GM18907 (cell line): ENCODE data around the gene VPS4A.
A peak's percentile ranks its signal among the peaks of the same experiment; 100 is the strongest.
"Not testable (repeated sequence)": the region's sequence is repeated elsewhere in the genome, so short reads cannot be mapped to it uniquely, and the experiment has no call there.

Source experiments
- ATAC-seq: cut with Tn5 transposase; IDR thresholded peaks from one replicate; pipeline ENCODE4 v1.9.1; 2021; ENCODE audit warnings: mild to moderate bottlenecking, moderate library complexity; ENCODE audit not compliant: unreplicated experiment

The VPS4A gene

DNA sequence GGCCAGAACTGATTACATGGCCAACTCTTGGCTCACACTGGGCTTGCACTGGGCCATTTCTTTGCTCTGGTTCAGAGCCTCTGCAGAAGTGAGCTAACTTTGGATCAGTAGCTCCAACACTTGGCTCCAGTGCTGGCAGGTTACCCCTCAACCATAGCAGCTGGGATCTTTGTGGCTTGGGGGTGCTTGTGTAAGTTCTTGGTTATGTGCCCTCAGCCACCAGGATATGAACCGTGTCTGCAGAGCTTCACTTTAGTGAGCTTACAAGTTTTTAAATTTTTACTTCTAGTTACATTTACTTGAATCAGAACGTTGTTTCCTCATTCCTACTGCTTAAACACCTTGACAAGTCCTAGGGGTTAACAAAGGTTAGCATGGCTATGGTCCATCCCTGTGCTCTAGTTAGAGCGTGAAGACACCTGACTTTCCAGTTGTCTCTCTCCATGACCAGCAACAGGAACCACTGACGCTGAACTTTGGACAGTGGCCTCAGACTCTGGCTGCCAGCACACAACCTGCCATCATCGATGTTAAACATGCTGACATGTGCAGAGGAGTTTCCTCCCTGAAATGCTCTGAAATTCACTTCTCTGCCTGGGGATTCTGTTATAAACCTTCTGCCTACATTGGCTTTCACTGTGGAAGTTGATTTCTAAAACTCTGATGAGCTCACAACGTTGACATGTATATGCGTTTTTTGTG lies 15.2 kb downstream of the VPS4A start:
- ATAC-seq: no peak

DNA sequence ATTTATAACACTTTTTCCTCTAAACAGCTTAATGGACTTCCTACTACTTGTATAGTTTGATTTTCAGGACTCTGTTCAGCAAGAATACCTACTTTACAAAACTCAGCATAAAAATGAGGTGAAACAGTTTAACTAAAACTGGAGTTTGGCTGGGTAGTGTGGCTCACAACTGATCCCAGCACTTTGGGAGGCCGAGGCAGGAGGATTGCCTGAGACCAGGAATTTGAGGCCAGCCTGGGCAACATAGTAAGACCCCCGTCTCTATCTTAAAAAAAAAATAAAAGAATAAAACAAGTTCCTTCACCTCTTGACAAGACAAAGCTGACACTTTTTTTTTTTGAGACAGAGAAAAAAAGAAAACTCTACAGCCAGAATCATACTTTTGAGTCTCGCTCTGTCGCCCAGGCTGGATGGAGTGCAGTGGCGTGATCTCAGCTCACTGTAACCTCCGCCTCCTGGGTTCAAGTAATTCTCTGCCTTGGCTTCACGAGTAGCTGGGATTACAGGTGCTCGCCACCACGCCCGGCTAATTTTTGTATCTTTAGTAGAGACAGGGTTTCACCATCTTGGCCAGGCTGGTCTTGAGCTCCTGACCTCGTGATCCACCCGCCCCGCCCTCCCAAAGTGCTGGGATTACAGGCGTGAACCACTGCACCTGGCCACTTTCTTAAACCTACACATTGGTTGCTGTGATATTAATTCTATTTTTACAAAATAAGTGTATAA lies 16.6 kb downstream of the VPS4A start:
- no peak for ATAC-seq

DNA sequence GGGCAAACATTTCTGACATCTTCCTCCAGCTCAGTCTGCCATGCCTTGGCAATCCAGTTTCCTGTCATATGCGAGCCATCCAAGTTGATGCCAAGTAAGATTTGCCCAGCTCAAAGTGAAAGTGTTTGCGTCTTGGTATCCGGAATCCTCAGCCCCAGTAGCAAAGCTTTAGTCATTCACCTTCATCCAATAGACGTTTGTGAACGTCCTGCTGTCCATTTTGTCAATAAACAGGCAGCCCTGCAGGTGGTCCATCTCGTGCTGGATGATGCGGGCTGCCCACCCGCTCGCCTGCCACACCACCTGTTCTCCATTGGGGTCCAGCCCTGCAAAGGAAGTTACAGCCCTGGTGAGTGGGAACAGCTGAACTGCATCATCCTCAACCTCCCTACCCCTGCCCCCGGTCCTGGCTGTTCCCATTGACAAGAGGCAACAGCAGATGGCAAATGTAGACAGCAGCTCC lies 17.7 kb downstream of the VPS4A start:
- ATAC-seq: no peak

DNA sequence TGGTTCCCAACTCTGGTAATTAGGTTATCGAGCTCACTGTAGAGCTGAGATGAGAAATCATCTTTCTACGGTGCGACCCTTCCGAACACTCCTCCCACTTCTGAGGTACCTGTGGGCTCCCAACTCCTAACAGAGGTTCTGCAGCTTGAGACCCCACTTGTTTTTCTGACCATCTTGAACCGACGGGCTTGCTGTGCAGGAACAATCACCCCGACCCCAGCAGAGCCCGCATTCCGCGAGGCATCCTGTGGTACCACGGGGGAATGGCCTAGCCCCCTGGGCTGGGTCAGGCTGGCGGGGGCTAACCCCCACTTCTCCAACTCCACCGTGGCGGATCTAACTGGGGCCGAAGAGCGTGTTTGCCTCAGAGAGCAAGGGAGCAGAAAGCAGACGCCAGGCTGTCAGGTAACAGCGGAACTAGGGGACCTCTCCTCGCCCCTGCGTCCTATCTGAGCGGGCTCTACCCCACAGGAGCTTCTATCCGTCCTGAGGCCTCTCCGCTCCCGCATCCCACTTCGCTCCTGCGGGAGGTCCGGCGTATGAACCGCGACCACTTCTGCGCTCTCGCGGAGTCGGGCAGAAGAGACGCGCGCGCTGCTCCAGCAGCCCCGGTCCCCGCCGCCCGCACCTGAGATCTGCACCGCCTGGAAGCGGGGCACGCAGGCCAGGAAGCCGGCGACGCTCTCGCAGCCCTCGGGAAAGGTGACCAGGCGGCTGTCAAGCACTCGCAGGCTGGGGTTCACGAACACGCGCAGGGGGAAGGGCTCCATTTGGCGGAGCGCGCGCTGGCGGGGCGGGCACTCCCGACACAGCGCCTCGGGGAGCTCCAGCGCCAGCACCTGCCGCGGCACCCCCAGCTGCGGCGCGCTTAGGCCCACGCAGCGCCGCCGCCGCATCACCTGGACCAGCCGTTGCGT lies 18.5 kb downstream of the VPS4A start:
- peak; percentile 29 for ATAC-seq

DNA sequence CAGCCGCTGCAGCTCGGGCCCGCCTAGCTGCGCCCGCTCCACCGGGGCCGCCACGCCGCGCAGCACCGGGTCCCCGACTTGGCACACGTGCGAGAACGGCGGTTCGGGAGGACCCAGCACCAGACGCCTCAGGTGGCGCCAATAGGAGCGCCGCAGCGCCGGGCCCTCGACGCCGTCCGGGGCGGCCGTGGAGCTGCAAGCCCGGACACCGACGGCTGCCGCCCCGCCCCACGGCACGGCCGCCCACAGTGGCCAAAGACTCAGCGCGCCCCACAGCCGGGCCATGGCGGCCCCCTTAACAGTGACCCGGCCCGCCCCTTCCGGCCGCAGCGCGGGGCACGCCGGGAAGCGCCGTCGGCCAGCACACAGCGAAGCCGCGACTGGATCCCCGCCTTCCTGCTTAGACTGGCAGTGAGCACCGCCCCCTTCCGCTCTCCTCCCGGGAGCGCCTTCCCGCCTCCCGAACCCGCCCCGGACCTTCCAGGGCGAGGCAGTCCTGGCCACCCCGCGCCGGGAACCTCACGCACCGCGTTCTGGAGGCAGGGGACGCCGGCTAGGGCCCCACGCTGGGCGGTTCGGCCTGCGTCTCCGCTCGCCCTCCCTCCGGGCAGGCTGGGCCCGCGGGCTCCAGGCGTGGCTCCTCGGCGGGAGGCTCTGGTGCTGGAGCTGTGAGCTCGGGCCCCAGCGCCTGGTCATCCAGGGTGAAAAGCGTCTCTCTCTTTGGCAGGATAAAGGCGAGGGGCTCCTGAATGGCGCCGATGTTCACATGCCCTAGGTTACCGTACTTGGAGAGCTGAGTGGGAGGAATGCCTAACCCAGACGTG lies 19.3 kb downstream of the VPS4A start, which contains the start of gene PDF:
PDF (minus strand) TSS at position 303 of the 824 bp plus-strand sequence; CDS start at position 285, 18 bp downstream.
- ATAC-seq: peak; percentile 90

DNA sequence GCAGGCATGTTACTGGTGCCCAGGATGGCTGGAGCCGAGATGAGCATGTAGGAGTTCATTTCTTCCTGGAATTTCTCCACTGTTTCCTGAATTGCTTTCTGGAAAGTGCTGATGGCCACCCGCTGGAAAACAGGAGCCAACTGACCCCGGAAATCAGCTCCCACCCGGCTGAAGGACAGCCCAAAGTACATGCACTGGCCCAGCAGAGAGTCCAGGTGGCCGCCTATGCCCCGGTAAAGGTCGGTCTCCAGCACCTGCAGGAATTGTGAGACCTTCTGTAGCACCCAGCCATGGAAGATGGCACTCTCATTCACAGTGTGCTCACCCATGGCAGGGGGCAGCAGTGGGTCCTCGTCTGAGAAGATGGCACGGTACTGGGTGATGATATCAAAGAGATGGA lies 23.5 kb downstream of the VPS4A start:
- ATAC-seq: no peak

DNA sequence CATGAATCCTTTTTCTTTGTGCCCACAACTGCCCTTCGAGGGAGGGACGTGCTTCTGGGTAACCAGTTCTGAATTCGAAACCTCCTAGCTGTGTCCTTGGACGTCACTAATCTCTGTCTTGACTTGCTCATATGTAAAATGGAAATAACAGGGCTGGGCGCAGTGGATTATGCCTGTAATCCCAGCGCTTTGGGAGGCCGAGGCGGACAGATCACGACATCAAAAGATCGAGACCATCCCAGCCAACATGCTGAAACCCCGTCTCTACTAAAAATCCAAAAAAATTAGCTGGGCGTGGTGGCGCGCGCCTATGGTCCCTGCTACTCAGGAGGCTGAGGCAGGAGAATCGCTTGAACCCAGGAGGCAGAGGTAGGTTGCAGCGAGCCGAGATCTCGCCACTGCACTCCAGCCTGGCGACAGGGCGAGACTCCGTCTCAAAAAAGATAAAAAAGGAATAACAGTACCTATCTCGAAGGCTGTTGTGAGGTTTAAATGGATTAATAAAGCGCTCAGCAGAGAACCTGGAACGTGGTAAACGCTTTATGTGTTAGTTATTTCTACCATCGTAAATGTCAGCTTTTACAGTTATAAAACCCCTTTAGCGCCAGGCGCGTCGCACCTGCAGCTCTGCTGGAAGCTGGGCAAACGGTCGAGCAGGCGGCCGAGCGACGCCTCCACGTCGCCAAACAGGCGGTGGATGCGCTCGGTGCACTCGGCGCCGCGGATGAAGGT lies 27.6 kb downstream of the VPS4A start:
- no peak for ATAC-seq

DNA sequence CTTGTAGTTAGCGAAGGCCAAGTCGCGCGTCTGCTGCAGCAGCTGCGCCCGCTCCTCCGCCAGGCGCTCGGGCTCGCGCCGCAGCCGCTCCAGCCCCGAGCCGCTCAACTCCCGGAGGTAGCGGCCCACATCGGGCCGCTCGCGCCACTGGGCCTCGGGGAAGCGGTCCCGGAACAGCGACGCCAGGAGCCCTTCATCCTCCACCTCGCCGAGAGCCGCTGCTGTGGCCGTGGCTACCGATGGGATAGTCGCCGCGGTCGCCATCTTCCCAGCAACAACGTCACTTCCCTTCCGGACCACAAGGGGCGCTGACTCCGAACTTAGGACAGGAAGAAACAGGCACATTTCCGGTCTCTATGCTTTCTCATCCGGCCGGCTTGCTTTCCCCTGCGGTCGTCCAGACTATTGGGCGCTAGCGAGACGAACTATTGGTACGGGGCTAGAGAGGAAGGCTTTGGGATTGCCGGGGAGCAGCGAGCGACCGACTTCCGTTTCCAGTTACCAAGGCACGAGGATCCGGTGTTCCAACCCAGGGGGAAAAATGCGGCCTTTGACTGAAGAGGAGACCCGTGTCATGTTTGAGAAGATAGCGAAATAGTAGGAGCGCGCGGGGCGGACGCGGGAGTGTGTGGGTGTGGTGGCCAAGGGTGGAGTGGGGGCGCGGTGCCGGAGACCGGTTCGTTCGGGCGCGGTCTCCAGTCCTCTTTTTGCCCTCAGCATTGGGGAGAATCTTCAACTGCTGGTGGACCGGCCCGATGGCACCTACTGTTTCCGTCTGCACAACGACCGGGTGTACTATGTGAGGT lies 28.3 kb downstream of the VPS4A start, which contains the start of the genes COG8 and NIP7:
COG8 (minus strand) TSS at position 276 of the 806 bp plus-strand sequence; CDS start at position 264, 12 bp downstream.
NIP7 (plus strand) TSS at position 484 of the 806 bp plus-strand sequence; CDS start at position 542, 58 bp downstream.
- ATAC-seq: peak; percentile 89

DNA sequence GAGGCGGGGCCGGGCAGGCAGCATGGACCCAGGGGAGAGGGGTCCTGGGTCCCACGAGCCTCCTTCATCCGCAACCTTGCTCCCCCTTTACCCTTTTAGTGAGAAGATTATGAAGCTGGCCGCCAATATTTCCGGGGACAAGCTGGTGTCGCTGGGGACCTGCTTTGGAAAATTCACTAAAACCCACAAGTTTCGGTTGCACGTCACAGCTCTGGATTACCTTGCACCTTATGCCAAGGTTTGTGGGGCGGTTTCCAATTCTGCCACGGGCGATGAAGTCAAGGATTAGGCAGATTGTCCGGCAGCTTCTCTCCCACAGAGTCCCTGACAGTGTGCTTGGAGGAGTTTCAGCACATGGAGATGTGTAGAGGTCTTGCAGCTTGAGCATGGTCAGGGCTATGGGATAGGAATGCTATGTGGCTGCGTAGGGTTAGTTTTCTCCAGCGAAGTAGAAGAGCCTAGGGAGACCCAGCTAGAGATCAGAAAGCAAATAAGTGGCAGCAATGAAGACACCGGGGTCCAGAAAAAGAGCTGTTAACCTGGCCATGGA lies 29.0 kb downstream of the VPS4A start:
- ATAC-seq: no peak

DNA sequence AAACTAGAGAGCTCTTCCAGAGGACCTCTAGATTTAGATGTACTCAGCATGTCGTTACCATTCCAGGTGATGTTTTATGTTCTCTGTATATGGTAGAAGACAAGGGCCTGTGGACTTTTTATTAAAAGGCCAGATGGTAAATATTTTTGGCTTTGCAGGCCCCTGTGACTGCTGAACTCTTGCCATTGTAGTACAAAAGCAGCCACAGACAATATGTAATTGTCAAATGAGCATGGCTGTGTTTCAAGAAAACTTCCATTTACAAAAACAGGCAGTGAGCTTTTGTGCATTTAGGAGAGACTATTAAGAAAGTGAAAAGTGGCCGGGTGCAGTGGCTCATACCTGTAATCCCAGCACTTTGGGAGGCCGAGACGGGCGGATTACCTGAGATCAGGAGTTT lies 33.0 kb downstream of the VPS4A start:
- ATAC-seq: no peak

DNA sequence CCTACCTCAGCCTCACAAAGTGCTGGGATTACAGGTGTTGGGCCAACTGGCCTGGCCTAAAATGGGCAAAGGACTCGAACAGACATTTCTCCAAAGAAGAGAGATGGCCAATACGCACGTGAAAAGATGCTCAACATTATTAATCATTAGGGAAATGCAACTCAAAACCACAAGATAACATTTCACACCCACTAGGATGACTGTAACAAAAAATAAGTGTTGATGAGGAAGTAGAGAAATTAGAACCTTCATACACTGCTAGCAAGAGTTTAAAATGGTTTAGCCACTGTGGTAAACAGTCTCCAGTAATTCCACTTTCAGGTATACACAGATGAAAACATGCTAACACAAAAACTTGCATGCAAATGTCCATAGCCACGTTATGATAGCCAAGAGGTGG lies 34.8 kb downstream of the VPS4A start:
- no peak for ATAC-seq

DNA sequence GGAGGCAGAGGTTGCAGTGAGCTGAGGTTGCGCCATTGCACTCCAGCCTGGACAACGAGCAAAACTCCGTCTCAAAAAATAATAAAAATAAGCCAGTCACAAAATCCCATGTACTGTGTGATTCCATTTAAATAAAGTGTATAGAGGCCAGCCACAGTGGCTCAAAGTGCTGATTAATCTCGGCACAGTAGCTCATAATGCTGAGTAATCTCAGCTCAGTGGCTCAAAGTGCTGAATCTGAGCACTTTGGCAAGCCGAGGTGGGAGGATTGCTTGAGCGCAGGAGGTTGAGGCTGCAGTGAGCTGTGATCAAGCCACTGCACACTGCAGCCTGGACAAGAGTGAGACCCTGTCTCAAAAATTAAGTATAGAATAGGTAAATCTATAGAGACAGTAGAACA lies 35.5 kb downstream of the VPS4A start:
- no peak for ATAC-seq

DNA sequence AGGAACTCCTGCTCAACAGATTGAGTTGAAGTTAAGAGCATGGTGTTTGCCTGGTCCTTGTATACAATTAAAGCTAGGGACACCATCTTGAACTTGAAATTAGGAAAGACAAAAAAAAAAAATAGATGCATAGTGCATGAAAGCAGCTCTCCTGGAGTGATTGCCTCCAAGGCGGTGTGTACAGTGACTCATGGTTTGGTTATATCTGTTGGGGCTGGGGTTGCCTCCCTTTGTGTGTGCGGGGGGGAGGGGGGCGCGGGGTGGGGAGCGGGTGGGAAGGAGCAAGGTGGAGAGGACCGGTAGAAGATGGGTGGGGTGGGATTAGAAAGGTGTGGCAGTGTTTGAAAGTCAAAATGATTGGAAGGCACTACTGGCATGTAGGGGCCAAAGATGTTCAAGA lies 37.1 kb downstream of the VPS4A start:
- ATAC-seq: no peak

DNA sequence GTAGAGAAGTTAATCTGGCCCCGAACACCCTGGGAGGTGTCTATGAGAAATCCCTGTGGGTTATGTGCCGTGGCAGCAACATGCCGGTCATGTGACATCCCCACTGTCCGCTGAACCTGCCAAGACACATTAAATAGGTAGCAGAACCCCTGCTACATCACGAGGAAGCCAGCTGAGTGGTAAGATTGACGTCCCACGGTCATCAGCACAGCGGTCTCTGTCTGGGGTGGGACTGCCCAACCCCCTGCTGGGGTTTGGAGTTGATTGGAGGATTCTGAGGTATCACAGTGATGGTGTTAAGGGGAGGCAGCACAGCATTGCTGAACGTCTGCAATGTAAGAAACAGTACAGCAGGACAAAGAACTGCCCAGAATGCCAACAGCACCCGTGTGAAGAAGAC lies 38.4 kb downstream of the VPS4A start:
- ATAC-seq: no peak

DNA sequence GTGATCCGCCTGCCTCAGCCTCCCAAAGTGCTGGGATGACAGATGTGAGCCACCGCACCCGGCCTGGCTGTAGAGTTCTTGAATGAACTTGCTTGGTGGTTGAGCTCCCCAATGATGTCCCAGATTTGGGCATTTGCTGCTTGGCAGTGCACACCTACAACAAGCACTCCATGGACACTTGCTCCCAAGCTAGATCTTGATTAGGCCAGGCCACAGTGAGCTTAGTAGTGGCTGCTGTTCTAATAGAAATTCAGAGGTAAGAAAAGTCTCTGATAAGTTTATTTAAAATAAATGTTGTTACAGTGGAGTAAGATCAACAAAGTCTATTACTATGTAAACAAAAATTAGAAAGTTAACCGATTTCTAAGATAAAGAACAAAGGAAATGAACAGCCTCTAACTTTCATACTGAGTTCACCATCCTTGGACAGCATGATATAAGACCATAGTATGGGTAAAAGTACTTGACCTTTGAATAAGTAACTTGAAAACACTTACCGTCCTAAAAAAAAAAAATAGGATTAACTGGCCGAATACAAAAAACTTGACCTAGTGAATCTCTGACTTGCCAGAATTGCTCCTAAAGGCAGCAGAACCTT lies 39.5 kb downstream of the VPS4A start:
- ATAC-seq: no peak

DNA sequence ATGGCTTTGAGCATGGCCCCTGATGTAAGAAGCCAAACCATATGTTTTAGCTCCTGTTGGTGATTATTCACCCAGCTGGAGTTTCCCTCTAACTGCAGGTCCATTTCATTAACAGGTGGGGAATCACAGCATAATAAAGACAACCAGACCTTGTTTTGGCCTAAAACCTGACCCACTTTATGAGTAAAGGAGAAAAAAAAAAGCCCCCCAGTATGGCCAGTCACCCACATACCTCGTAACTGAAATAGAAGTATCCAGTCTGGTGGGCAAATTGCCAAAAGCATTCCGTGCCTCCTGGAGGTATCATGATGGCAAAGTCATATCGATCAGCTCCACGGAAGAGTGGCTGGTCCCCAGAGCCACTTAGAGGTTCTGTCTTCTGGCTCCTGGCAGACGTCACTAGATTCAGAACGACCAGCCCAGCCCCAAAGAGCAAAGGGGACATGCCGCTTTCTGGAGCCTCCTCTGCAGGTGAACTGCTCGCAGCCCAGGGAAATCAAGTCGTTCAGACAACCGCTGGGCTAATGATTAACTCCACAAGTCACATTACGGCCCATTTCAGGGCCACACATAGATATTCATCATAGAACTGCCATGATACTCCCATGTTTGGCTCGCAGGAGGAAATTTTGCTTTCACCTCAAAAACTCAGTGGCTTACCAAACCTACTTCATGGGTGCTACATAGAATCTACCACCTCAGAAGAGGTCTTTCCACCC lies 40.3 kb downstream of the VPS4A start, which contains the start of gene TMED6:
TMED6 (minus strand) TSS at position 478 of the 719 bp plus-strand sequence; CDS start at position 445, 33 bp downstream.
- no peak for ATAC-seq

DNA sequence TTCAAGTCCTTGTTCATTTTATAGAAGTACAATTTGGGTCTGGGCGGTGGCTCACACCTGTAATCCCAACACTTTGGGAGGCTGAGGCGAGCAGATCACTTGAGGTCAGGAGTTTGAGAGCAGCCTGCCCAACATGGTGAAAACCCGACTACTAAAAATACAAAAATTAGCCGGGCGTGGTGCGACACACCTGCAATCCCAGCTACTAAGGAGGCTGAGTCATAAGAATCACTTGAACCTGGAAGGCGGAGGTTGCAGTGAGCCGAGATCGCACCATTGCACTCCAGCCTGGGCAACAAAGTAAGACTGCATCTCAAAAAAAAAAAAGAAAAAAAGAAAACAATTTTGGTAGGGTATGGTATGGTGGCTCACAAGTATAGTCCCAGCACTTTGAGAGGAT lies 48.9 kb downstream of the VPS4A start:
- ATAC-seq: not testable (repeated sequence)
